NOMO-1 treated with dmso at 0.1 percent for 144 hours (cell line): ENCODE results near the gene ATP1A4.

Experiments used
- DNase-seq: peaks from one replicate; lab custom pipeline; 2025; ENCODE audit not compliant: unreplicated experiment; lab: John Stamatoyannopoulos, UW

The ATP1A4 gene

GRCh38 chr1:160169553-160170399, 18.4 kb downstream of the ATP1A4 start:
- no peak for DNase-seq

- DNase-seq = no peak
Observed at GRCh38 chr1:160171354-160171753, 20.0 kb downstream of the ATP1A4 start.

GRCh38 chr1:160171980-160172379, 20.6 kb downstream of the ATP1A4 start:
- no peak for DNase-seq

- DNase-seq = no peak
Observed at GRCh38 chr1:160177231-160177630, 25.8 kb downstream of the ATP1A4 start.

GRCh38 chr1:160177667-160178066, 26.3 kb downstream of the ATP1A4 start:
- DNase-seq = no peak

GRCh38 chr1:160178731-160179130, 27.3 kb downstream of the ATP1A4 start:
- DNase-seq = no peak

- DNase-seq = no peak
Observed at GRCh38 chr1:160179336-160179735, 27.9 kb downstream of the ATP1A4 start.

- DNase-seq = no peak
Observed at GRCh38 chr1:160186246-160186645, 34.8 kb downstream of the ATP1A4 start.

GRCh38 chr1:160186729-160187128, 35.3 kb downstream of the ATP1A4 start:
- no peak for DNase-seq

- no peak for DNase-seq
Observed at GRCh38 chr1:160187407-160187806, 36.0 kb downstream of the ATP1A4 start.

- DNase-seq = no peak
Observed at GRCh38 chr1:160188341-160188740, 36.9 kb downstream of the ATP1A4 start.

GRCh38 chr1:160189649-160190625, 38.5 kb downstream of the ATP1A4 start, which contains the start of gene CASQ1:
TSS of gene CASQ1 (plus strand) at chr1:160190575. CDS start at chr1:160190752, 177 bp downstream.
- DNase-seq = no peak

GRCh38 chr1:160191756-160192155, 40.4 kb downstream of the ATP1A4 start:
- DNase-seq = no peak

- no peak for DNase-seq
Observed at GRCh38 chr1:160192234-160192633, 40.8 kb downstream of the ATP1A4 start.

- DNase-seq = peak; percentile 48
Observed at GRCh38 chr1:160193091-160193819, 41.9 kb downstream of the ATP1A4 start.

GRCh38 chr1:160193832-160194736, 42.7 kb downstream of the ATP1A4 start:
- no peak for DNase-seq

- no peak for DNase-seq
Observed at GRCh38 chr1:160194737-160195059, 43.3 kb downstream of the ATP1A4 start.

GRCh38 chr1:160196143-160196542, 44.7 kb downstream of the ATP1A4 start:
- no peak for DNase-seq

- no peak for DNase-seq
Observed at GRCh38 chr1:160197231-160197630, 45.8 kb downstream of the ATP1A4 start.

- DNase-seq = no peak
Observed at GRCh38 chr1:160200786-160201185, 49.4 kb downstream of the ATP1A4 start.
